GM10248 (cell line): Measurements from ENCODE around the gene CCDC39.

Experiments
- CTCF ChIA-PET: fragments of 300-600 bp; sonication (Branson Sonifier 250); formaldehyde crosslinking; extraction: SDS; loops from one replicate; lab custom pipeline; 2021; ENCODE audit warnings: antibody characterized with exemption; lab: Yijun Ruan, JAX
- POLR2A ChIA-PET: fragments of 350-650 bp; sonication (Branson Sonifier 250); formaldehyde crosslinking; extraction: SDS; loops from one replicate; lab custom pipeline; 2020; ENCODE audit warnings: antibody characterized with exemption; lab: Yijun Ruan, JAX
- DNase-seq: peaks from one replicate; pipeline ENCODE4 v3.0.0; 2012; ENCODE audit errors: extremely low spot score
- CTCF ChIP-seq: IDR thresholded peaks from 2 replicates; pipeline ENCODE4 v1.5.1; 2012; ENCODE audit warnings: mild to moderate bottlenecking, low read depth; ENCODE audit errors: extremely low read depth, missing control alignments, control extremely low read depth

Gene CCDC39

DNA sequence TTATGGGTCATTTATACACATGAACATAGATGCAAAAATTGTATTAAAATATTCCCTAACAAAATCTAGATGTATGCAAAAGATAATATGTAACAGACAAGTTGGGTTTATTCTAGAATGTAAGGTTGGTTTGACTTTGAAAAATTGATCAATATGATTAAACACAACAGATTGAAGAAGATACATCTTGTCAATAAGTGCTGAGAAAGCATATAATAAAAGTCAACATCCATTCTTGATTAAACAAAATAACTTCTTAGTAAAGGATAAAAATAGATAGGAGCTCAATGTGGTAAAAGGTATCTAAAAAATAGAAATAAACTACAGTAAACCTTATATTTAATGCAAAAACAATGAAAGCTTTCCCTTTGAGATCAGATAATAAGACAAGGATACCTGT lies 38.3 kb downstream of the CCDC39 start:
- no peak for TF ChIP-seq CTCF
- ChIA-PET CTCF (no interaction called here), POLR2A (no interaction called here)
- no peak for DNase-seq

DNA sequence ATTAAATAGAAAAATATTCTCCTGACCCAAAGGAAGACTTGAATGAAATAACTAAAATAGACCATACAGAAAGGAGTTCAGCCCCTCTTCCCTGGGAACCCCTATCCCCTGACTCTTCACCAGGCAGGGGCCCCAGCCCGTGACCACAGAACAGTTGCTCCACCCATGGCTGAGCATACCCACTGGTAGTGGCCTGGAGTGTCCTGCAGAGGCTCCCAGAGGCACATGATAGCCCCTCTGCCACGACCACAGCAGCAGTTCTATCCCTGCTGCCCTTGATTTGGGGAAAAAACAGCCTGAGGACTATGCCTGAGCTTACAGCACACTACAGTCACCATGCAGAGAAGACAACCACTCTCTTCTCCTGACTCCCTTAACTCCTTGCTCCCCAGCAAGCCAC lies 45.6 kb downstream of the CCDC39 start:
- no peak for DNase-seq
- TF ChIP-seq CTCF: no peak
- POLR2A ChIA-PET: no interaction called here
- CTCF ChIA-PET: interaction anchor here (1.2 kb wide), 1 partner anchor 15 kb away, joined by 5 read pairs; no protein-coding TSS in a partner anchor

DNA sequence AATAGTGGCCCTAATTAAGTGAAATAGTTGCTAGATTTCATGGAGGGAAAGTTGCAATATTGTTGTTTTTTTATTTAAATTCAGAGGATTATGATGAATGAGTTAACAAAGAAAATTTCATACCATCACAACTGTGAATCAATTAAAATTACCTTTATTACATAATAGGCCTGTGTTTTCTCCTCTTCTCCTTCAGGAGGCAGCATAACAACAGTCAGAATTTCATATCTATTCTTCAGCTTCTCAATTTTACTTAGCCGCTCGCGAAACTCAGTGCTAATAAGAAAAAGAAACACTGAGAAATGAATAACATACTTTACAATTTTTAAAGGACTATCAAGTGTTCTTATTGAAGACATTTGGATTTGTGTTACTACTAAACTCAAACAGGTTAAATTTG lies 48.0 kb downstream of the CCDC39 start:
- POLR2A ChIA-PET: no interaction called here
- CTCF ChIA-PET: interaction anchor here (1.0 to 1.8 kb wide), 3 partner anchors 9 to 22 kb away, joined by 3 to 8 read pairs (median 4); no protein-coding TSS in a partner anchor
- TF ChIP-seq CTCF: peak; percentile 16
- DNase-seq: no peak

- no peak for TF ChIP-seq CTCF
- no peak for DNase-seq
- POLR2A ChIA-PET: no interaction called here
- CTCF ChIA-PET: no interaction called here
Observed at GRCh38 chr3:180630371-180630770, 48.9 kb downstream of the CCDC39 start.

- POLR2A ChIA-PET: no interaction called here
- CTCF ChIA-PET: interaction anchor here (1.3 to 1.6 kb wide), 2 partner anchors 25 to 54 kb away, joined by 3 to 5 read pairs; partner anchors contain the start of gene TTC14
- peak; percentile 48 for DNase-seq
- TF ChIP-seq CTCF: no peak
Observed at GRCh38 chr3:180626844-180627243, 52.4 kb downstream of the CCDC39 start.

- CTCF ChIA-PET: interaction anchor here (1.8 kb wide), 1 partner anchor 23 kb away, joined by 4 read pairs; the partner anchor contains the start of gene TTC14
- DNase-seq: no peak
- POLR2A ChIA-PET: no interaction called here
- no peak for TF ChIP-seq CTCF
Observed at GRCh38 chr3:180624714-180625113, 54.6 kb downstream of the CCDC39 start.
